22Rv1 (cell line): ENCODE data around the gene RAD52.

Source experiments
- ZFX ChIP-seq: fragments of 450-650 bp; IDR thresholded peaks from 2 replicates; pipeline ENCODE4 v1.6.1; 2017; ENCODE audit warnings: antibody characterized with exemption, borderline replicate concordance
- TF ChIP-seq, protein P1 (sequence below): fragments of 450-650 bp; IDR thresholded peaks from 2 replicates; pipeline ENCODE4 v1.5.1; 2017; ENCODE audit warnings: mild to moderate bottlenecking

DNA sequence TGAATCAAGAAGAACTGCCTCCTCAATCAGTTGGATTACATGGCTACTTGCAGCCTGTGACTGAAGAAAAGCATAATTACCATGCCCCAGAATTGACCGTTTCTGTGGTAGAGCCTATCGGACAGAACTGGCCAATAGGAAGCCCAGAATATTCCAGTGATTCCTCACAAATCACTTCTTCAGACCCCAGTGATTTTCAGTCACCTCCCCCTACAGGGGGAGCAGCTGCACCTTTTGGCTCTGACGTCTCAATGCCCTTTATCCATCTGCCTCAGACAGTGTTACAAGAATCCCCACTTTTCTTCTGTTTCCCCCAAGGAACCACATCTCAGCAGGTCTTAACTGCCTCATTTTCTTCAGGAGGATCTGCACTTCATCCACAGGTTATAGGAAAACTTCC is 80.8 kb downstream of the RAD52 start:
- TF ChIP-seq, protein P1, sequence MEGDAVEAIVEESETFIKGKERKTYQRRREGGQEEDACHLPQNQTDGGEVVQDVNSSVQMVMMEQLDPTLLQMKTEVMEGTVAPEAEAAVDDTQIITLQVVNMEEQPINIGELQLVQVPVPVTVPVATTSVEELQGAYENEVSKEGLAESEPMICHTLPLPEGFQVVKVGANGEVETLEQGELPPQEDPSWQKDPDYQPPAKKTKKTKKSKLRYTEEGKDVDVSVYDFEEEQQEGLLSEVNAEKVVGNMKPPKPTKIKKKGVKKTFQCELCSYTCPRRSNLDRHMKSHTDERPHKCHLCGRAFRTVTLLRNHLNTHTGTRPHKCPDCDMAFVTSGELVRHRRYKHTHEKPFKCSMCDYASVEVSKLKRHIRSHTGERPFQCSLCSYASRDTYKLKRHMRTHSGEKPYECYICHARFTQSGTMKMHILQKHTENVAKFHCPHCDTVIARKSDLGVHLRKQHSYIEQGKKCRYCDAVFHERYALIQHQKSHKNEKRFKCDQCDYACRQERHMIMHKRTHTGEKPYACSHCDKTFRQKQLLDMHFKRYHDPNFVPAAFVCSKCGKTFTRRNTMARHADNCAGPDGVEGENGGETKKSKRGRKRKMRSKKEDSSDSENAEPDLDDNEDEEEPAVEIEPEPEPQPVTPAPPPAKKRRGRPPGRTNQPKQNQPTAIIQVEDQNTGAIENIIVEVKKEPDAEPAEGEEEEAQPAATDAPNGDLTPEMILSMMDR, result 0 out of 2 replicates have a peak, but pooled peaks have one; percentile 12
- no peak for TF ChIP-seq ZFX
